Measurements from ENCODE around the gene EPOP. TPM values are rescaled to one million over a fixed set of nuclear protein-coding genes. Genes with fewer than 3 reads are reported as not detected.

The EPOP gene
- total and polyA plus RNA-seq, 4 donors: 0.32 to 1.9 (median 1.1) TPM

DNA sequence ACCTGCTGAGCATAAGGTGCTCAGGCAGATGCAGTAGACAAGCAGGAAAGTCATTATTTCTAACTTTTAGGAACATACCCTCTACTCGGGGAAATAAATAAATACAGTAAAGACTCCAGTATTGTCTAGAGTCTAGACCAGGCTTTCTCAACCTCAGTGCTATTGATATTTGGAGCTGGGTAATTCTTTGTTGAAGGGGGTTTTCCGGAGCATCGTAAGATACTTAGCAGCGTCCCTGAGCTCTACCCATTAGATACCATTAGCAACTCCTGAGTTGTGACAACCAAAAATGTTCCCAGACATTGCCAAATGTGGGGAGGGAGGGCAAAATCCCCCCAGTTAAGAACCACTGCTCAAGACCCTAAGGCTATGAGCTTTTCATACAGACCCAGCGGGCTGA lies 21.1 kb downstream of the EPOP start:
- H3K4me3 ChIP-seq (ENCODE audit: low read depth in 1 of 3, low read length in 3 of 3): no peak overlapping the region
- no peaks in the 10 kb centered on the region for H3K9me3 ChIP-seq (ENCODE audit: control insufficient read depth in 4 of 4, low read length in 3 of 4)
- H3K4me1 ChIP-seq (ENCODE audit: control insufficient read depth in 4 of 4, insufficient read depth in 4 of 4, low read length in 3 of 4): no peaks in the 10 kb centered on the region
- 86% methylated on average over 5 of the region's 5 CpGs for WGBS
- no peak overlapping the region for H3K9ac ChIP-seq (ENCODE audit: low read depth in 1 of 2, low read length in 2 of 2)
- H3K27me3 ChIP-seq (ENCODE audit: control insufficient read depth in 4 of 4, insufficient read depth in 4 of 4, low read length in 3 of 4): no peaks in the 10 kb centered on the region
- TF ChIP-seq JUND (IDR thresholded peaks at IDR 0.05) (no peak), HNF4A (conservative IDR thresholded peaks at IDR 0.05) (no peak), YY1 (IDR thresholded peaks at IDR 0.05) (no peak), FOXA1 (IDR thresholded peaks at IDR 0.05) (no peak), SP1 (IDR thresholded peaks at IDR 0.05) (no peak), TAF1 (conservative IDR thresholded peaks at IDR 0.05) (no peak), HNF4G (IDR thresholded peaks at IDR 0.05) (no peak), RXRA (IDR thresholded peaks at IDR 0.05) (no peak), FOXA2 (IDR thresholded peaks at IDR 0.05) (no peak), RAD21 (IDR thresholded peaks at IDR 0.05) (no peak), GABPA (IDR thresholded peaks at IDR 0.05 in 1 of 2, conservative IDR thresholded peaks at IDR 0.05 in 1 of 2) (no peak), NR2F2 (IDR thresholded peaks at IDR 0.05) (no peak)
- TF ChIP-seq, protein P1, sequence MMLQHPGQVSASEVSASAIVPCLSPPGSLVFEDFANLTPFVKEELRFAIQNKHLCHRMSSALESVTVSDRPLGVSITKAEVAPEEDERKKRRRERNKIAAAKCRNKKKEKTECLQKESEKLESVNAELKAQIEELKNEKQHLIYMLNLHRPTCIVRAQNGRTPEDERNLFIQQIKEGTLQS (IDR thresholded peaks at IDR 0.05): no peak
- TF ChIP-seq, protein P2, sequence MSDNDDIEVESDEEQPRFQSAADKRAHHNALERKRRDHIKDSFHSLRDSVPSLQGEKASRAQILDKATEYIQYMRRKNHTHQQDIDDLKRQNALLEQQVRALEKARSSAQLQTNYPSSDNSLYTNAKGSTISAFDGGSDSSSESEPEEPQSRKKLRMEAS (IDR thresholded peaks at IDR 0.05): no peak
- TF ChIP-seq, protein P3, sequence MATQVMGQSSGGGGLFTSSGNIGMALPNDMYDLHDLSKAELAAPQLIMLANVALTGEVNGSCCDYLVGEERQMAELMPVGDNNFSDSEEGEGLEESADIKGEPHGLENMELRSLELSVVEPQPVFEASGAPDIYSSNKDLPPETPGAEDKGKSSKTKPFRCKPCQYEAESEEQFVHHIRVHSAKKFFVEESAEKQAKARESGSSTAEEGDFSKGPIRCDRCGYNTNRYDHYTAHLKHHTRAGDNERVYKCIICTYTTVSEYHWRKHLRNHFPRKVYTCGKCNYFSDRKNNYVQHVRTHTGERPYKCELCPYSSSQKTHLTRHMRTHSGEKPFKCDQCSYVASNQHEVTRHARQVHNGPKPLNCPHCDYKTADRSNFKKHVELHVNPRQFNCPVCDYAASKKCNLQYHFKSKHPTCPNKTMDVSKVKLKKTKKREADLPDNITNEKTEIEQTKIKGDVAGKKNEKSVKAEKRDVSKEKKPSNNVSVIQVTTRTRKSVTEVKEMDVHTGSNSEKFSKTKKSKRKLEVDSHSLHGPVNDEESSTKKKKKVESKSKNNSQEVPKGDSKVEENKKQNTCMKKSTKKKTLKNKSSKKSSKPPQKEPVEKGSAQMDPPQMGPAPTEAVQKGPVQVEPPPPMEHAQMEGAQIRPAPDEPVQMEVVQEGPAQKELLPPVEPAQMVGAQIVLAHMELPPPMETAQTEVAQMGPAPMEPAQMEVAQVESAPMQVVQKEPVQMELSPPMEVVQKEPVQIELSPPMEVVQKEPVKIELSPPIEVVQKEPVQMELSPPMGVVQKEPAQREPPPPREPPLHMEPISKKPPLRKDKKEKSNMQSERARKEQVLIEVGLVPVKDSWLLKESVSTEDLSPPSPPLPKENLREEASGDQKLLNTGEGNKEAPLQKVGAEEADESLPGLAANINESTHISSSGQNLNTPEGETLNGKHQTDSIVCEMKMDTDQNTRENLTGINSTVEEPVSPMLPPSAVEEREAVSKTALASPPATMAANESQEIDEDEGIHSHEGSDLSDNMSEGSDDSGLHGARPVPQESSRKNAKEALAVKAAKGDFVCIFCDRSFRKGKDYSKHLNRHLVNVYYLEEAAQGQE (IDR thresholded peaks at IDR 0.05): no peak
- no peak for DNase-seq (ENCODE audit: low spot score)
- no peaks in the 10 kb centered on the region for H3K36me3 ChIP-seq (ENCODE audit: control insufficient read depth in 4 of 4, insufficient read depth in 3 of 4, low read depth in 1 of 4, low read length in 3 of 4)
- H3K27ac ChIP-seq (ENCODE audit: low read depth in 1 of 2, low read length in 2 of 2): no peak overlapping the region

DNA sequence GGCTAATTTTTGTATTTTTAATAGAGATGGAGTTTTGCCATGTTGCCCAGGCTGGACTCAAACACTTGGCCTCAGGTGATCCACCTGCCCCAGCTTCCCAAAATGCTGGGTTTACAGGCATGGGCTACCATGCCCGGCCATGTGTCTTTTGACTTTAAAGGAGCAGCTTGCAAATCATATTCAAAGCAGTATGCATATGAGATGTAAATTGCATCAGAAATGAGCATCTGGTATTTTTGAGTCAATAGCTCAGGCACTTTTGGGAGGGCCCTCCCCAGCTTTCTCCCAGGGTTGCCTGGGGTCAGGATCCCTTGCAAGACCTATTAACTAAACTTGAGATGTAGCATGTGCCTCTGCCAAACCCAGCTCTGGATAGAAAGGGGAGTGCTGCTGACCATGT lies 21.5 kb downstream of the EPOP start:
- TF ChIP-seq, protein P4, sequence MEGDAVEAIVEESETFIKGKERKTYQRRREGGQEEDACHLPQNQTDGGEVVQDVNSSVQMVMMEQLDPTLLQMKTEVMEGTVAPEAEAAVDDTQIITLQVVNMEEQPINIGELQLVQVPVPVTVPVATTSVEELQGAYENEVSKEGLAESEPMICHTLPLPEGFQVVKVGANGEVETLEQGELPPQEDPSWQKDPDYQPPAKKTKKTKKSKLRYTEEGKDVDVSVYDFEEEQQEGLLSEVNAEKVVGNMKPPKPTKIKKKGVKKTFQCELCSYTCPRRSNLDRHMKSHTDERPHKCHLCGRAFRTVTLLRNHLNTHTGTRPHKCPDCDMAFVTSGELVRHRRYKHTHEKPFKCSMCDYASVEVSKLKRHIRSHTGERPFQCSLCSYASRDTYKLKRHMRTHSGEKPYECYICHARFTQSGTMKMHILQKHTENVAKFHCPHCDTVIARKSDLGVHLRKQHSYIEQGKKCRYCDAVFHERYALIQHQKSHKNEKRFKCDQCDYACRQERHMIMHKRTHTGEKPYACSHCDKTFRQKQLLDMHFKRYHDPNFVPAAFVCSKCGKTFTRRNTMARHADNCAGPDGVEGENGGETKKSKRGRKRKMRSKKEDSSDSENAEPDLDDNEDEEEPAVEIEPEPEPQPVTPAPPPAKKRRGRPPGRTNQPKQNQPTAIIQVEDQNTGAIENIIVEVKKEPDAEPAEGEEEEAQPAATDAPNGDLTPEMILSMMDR (IDR thresholded peaks at IDR 0.05; ENCODE audit: low read depth, low read length, missing input control): no peak
- TF ChIP-seq, protein P2 (IDR thresholded peaks at IDR 0.05): no peak
- TF ChIP-seq HNF4A (conservative IDR thresholded peaks at IDR 0.05) (no peak), FOXA1 (IDR thresholded peaks at IDR 0.05) (no peak), RXRA (IDR thresholded peaks at IDR 0.05) (no peak), FOXA2 (IDR thresholded peaks at IDR 0.05) (no peak), TAF1 (conservative IDR thresholded peaks at IDR 0.05) (no peak), HNF4G (IDR thresholded peaks at IDR 0.05) (no peak), GABPA (IDR thresholded peaks at IDR 0.05 in 1 of 2, conservative IDR thresholded peaks at IDR 0.05 in 1 of 2) (no peak), YY1 (IDR thresholded peaks at IDR 0.05) (no peak)
- TF ChIP-seq, protein P1 (IDR thresholded peaks at IDR 0.05): no peak
- TF ChIP-seq, protein P5, sequence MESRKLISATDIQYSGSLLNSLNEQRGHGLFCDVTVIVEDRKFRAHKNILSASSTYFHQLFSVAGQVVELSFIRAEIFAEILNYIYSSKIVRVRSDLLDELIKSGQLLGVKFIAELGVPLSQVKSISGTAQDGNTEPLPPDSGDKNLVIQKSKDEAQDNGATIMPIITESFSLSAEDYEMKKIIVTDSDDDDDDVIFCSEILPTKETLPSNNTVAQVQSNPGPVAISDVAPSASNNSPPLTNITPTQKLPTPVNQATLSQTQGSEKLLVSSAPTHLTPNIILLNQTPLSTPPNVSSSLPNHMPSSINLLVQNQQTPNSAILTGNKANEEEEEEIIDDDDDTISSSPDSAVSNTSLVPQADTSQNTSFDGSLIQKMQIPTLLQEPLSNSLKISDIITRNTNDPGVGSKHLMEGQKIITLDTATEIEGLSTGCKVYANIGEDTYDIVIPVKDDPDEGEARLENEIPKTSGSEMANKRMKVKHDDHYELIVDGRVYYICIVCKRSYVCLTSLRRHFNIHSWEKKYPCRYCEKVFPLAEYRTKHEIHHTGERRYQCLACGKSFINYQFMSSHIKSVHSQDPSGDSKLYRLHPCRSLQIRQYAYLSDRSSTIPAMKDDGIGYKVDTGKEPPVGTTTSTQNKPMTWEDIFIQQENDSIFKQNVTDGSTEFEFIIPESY (IDR thresholded peaks at IDR 0.05): no peak
- TF ChIP-seq, protein P3 (IDR thresholded peaks at IDR 0.05): no peak
- Histone ChIP-seq H3K4me1 (ENCODE audit: control insufficient read depth in 4 of 4, insufficient read depth in 4 of 4, low read length in 3 of 4) (no peaks in the 10 kb centered on the region), H3K4me3 (ENCODE audit: low read depth in 1 of 3, low read length in 3 of 3) (no peak overlapping the region), H3K9me3 (ENCODE audit: control insufficient read depth in 4 of 4, low read length in 3 of 4) (no peaks in the 10 kb centered on the region), H3K27me3 (ENCODE audit: control insufficient read depth in 4 of 4, insufficient read depth in 4 of 4, low read length in 3 of 4) (no peaks in the 10 kb centered on the region), H3K36me3 (ENCODE audit: control insufficient read depth in 4 of 4, insufficient read depth in 3 of 4, low read depth in 1 of 4, low read length in 3 of 4) (no peaks in the 10 kb centered on the region), H3K9ac (ENCODE audit: low read depth in 1 of 2, low read length in 2 of 2) (no peak overlapping the region), H3K27ac (ENCODE audit: low read depth in 1 of 2, low read length in 2 of 2) (no peak overlapping the region)
- DNase-seq (ENCODE audit: low spot score): no peak
- WGBS: 93% methylated on average over 1 of the region's 1 CpG
